Measurements from ENCODE around the gene ZNF175.

Gene ZNF175

GRCh38 chr19:51550848-51551672, 20.0 kb upstream of the ZNF175 start:
- DNase-seq: no peak

DNA sequence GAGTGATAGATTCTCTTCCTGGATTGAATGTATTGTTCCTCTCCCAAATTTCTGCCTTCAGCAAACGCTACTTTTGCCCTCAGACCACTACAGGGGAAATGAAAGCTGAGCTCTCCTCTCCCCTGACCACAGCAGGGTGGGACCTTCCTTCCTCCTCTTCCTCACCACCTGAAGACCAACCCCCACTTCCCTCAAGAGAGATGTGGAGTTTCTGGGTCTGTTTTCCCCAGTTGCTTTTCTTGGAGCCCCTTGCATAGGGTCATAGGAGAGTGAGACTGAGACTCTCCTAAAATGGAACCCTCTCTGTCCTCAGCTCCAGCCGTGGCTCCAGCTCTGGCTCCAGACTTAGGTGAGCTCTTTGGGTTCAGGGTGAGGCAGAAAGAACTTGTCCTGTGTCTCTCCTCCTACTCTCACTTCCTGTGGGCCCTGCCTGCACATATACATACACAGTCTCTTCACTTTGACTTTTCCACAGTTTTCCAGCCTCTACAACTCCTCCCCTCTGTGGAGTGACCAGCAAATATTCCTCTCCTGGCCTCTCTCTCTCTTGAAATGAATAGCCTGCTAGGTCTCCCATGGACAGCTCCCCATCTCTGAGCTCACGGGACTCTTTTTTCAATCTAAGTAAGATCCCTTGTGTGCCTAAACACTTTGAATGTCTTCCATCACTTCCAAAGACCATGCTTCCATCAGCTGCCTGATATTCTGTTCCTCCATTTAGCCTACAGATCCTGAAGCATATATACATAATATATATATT, 19.2 kb upstream of the ZNF175 start:
- DNase-seq: no peak

DNA sequence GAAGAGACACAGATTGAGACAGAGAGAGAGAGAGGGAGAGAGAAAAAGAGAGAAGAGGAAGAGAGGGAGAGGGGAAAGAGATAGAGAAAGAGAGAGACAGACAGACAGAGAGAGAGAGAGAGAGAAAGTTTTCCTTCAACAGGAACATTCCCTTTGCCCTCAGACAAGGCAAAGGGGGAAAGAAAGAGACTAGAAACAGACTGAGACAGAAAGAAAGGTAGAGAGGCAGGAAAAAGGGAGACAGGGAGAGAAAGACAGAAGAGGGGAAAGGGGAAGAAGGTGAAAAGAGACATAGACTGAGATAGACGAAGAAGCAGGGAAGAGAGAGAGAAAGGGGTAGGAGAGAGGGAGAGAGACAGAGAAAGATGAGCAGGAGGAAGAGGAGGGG, 18.5 kb upstream of the ZNF175 start:
- no peak for DNase-seq

GRCh38 chr19:51552996-51553725, 17.9 kb upstream of the ZNF175 start:
- no peak for DNase-seq

- DNase-seq: no peak
Observed at GRCh38 chr19:51559240-51559639, 11.8 kb upstream of the ZNF175 start.

GRCh38 chr19:51560339-51560738, 10.7 kb upstream of the ZNF175 start:
- DNase-seq: no peak

DNA sequence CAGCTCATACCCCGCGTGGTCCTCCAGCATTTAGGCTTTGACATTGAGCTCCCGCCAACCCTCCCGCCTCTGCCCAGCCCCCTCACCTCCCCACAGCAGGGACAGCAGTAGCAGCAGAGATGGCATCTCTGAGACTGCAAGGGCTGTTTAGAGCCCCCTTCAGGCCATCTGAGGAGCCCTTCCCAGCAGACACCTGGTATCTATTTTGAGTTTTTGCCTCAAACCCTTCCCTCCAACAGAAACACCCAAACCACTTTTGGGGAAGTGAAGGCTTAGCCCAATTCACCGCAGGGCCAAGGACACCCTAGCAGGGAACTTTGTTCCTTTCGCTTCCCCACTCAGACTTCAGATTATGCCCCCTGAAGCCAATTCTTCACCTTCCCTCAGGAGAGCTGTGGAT, 6.3 kb upstream of the ZNF175 start:
- DNase-seq: no peak

- DNase-seq: no peak
Observed at GRCh38 chr19:51565583-51565982, 5.5 kb upstream of the ZNF175 start.

- no peak for DNase-seq
Observed at GRCh38 chr19:51566489-51567100, 4.5 kb upstream of the ZNF175 start.

DNA sequence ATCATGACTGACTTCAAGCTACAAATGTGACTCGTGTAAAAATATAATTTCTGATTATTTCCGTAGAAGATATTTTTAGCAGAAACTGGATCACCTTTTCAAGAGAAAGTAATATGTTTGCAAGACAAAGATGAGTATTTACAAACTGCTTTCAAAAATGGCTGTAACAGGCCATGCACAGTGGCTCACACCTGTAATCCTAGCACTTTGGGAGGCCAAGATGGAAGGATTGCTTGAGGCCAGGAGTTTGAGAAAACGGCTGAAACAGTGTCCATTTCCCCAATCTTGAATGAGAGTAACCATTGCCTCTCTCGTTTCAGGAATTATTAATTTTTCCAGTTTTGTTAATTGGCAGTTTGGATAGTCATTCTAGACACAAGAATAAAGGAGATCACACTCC, 3.5 kb upstream of the ZNF175 start:
- no peak for DNase-seq

GRCh38 chr19:51568456-51568855, 2.6 kb upstream of the ZNF175 start:
- DNase-seq: no peak

GRCh38 chr19:51571599-51571998, 516 bp downstream of the ZNF175 start:
- no peak for DNase-seq

DNA sequence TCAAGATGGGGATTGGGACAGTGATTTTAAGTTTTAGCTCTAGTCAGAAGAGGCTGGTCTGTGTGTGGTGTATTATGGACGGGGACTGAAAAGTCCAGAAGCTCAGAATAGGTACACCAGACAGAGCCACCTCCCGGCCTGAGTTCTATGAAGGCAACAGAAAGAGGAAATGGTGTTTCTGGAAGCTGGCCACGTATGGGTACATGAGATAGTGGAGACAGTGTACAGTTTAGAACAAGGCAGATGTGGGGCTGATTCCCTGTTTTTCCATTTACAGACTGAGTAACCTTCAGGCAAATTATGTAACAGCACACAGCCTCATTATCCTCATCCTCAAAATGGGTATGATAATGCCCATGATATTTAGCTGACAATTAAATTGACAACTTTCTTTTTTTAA, 1.3 kb downstream of the ZNF175 start:
- DNase-seq: no peak

GRCh38 chr19:51572908-51573307, 1.8 kb downstream of the ZNF175 start:
- DNase-seq: no peak

GRCh38 chr19:51573331-51573730, 2.2 kb downstream of the ZNF175 start:
- DNase-seq: no peak

- no peak for DNase-seq
Observed at GRCh38 chr19:51576850-51577249, 5.8 kb downstream of the ZNF175 start.

DNA sequence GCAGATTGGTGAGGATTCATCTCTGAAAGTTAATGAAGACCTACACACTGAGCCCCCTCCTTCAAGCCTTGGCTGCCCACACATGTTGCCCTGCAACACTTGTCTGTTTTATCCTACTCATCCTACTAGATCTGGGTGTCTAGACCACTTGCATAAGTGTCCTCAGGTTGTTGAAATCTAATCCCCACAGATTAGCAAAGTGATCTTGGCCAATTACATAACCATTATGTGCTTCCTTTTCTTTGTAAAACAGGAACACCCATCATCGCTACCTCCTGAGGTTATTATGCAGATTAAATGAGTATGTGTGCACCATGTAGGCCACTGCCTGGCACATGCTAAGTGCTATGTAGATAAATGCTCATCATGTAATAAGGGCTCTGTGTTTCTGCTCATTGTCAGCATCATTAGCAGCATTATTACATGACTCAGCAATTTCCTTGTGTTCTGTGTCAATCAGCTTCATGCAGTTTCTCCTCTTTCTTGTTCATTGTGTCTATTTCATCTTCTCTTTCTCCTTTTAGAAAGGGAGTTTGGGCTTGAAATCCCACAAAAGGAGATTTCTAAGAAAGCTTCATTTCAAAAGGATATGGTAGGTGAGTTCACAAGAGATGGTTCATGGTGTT, 15.1 kb downstream of the ZNF175 start:
- DNase-seq: no peak

DNA sequence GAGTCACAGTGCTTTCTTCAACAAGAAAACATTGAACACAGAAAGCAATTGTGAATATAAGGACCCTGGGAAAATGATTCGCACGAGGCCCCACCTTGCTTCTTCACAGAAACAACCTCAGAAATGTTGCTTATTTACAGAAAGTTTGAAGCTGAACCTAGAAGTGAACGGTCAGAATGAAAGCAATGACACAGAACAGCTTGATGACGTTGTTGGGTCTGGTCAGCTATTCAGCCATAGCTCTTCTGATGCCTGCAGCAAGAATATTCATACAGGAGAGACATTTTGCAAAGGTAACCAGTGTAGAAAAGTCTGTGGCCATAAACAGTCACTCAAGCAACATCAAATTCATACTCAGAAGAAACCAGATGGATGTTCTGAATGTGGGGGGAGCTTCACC, 15.7 kb downstream of the ZNF175 start:
- no peak for DNase-seq

- DNase-seq: no peak
Observed at GRCh38 chr19:51587264-51588191, 16.4 kb downstream of the ZNF175 start.

- DNase-seq: no peak
Observed at GRCh38 chr19:51589511-51589910, 18.4 kb downstream of the ZNF175 start.

DNA sequence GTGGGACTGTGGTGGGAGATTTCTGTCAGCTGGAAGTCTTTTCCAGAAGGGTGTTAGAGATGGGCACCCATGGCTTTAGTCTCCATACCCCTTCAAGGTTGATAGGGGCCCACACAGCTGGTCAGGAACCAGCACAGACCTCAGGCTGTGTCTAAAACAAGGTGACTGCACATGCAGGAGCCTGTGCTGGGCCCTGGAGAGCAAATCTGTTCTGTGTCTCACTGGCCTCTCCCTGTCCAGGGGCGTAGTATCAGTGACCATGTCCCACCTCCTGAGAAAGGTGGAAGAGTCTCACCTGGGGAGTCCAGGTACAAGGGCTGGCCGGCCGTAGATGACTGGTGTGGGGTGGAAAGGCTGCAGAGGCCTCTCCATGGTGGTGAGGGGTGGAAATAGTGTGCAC, 19.4 kb downstream of the ZNF175 start:
- no peak for DNase-seq

GRCh38 chr19:51592521-51592920, 21.4 kb downstream of the ZNF175 start:
- DNase-seq: no peak
